Renal cortical epithelial cell (primary cell): ENCODE measurements around the gene BOK. TPM values are rescaled to one million over a fixed set of nuclear protein-coding genes. Genes with fewer than 3 reads are reported as not detected.
"Not testable (repeated sequence)": the region's sequence is repeated elsewhere in the genome, so short reads cannot be mapped to it uniquely, and the experiment has no call there.

Experiments
- DNase-seq: peaks from one replicate; pipeline ENCODE4 v3.0.0-alpha.2; 2011; ENCODE audit warnings: low read depth
- total RNA-seq: library from RNA; depleted of rRNA; stranded (reverse); fragments of >200 nt; gene quantifications from 2 replicates; pipeline ENCODE4 v1.2.3, GENCODE V29; 2014

The BOK gene
- 57.0 and 61.0 TPM in 2 replicates for total RNA-seq

- peak; percentile 56 for DNase-seq
Measured at GRCh38 chr2:241558532-241559322, at the start of gene BOK. BOK (plus strand) TSS chr2:241558745; CDS start chr2:241559484, 739 bp downstream.

- DNase-seq: no peak
Measured at GRCh38 chr2:241509155-241509784, 49.3 kb upstream of the BOK start.

DNA sequence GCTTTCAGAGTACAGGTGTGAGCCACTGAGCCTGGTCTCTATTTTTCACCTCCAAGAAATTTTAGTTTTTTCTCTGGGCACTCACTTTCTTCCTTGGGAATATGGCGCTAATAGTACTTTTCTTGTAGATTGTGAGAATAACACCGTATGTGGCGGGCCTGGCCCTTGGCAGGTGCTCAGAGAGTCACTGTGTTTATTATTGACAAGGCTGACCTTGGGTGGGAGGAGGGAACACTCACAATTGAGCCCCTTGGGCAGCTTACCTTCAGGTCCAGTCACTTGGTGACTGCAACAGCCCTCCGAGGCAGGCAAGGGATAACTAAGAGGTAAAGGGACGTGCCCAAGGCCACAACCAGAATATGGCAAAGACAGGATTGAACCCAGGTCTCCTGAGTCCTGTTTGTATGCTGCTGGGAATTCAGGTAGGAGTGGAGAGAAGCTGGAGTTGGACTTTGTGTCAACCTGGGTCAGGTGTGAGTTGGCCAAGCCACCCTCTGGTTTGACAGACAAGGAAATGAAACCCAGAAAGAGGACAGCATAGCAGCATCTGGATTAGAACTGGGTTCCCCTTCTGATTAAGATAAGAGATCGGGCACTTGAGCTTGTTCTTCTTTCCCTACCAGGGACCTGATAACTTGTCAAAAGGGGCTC, 47.3 kb upstream of the BOK start:
- no peak for DNase-seq

DNA sequence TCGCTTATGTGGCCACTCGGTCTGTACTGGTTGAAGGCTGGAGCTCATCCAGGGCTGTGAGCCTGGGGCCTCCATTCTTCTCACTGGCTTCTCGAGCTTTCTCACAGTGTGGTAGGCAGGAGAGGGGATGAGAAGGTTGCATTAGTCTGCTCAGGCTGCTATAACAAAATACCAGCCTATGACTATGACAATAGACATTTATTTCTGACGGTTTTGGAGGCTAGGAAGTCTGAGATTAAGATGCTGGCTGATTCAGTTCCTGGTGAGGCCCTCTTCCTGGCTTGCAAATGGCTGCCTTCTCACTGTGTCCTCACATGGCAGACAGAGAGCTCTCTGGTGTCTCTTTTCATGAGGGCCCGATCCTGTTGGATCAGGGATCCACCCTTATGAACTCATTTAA, 44.0 kb upstream of the BOK start:
- DNase-seq: no peak

- no peak for DNase-seq
Measured at GRCh38 chr2:241514986-241515737, 43.4 kb upstream of the BOK start.

GRCh38 chr2:241516520-241516965, 42.0 kb upstream of the BOK start:
- no peak for DNase-seq

GRCh38 chr2:241517297-241517696, 41.2 kb upstream of the BOK start:
- DNase-seq: no peak

DNA sequence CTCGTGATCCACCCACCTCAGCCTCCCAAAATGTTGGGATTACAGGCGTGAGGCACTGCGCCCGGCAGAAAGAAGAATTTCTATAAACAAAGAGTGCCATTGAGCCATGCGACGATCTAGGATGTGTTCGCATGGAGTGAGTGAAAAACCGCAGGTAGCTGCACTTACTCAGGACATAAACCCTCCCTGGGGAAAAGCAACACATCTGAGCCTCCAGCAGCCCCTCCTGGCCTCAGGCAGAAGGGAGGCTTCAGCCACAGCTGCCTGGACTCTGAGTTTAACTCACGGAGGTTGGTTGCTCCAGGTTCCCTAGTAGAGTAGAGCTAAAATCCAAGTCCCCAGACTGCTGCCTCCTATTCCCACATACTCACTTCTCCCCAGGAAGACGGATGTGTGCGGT, 38.9 kb upstream of the BOK start:
- no peak for DNase-seq

DNA sequence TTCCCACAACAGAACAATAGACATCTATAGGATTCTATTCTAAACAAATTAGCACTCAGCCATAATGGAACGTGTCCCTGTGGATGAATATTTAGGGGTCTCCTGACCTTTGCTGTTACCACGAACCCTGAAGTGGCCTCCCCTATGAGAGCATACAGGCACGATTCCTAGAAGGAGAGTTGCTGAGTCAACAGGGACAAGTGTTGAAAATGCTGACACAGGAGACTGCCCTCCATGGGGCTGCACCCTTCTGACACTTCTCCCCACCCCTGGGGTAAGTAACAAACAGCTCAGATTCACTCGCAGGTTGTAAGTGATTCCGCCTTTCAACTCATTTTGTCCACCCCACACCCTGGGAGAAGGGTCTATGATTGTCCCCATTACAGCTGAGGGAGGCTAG, 36.1 kb upstream of the BOK start:
- no peak for DNase-seq

GRCh38 chr2:241525818-241526780, 32.4 kb upstream of the BOK start:
- not testable (repeated sequence) for DNase-seq

DNA sequence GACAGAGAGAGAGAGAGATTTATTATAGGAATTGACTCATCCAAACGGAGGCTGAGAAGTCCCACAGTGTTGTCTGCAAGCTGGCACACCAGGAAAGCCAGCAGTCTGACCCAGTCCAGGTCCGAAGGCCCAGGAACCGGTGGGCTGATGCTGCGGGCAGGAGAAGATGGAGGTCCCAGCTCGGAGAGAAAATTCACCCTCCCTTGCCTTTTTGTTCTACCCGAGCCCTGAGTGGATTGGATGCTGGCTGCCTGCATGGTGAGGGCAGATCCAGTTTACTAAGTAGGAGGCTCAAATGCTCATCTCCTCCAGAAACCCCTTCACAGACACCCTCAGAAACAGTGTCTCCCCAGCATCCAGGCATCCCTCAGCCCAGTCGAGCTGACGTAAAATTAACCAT, 28.0 kb upstream of the BOK start:
- no peak for DNase-seq

- DNase-seq: no peak
Measured at GRCh38 chr2:241531161-241531722, 27.3 kb upstream of the BOK start.

DNA sequence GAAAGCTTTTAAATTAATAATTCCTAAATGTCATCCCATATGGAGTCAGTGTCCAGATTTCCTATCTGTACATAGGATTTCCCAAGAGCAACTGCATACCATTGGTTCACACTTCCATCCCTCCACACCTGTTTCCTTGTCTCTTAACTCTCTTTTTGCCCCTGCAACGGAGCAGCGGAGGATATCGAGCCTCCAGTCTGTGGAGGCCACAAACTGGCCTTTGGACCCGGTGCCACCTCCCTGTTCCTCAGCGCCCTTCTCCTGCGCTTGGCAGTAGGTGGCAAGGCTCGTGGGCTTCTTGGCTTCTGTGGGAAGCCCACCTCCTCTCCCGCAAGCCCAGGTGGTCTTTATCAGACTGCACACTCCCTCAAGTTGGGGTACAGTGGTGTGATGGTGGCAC, 26.4 kb upstream of the BOK start:
- no peak for DNase-seq

DNA sequence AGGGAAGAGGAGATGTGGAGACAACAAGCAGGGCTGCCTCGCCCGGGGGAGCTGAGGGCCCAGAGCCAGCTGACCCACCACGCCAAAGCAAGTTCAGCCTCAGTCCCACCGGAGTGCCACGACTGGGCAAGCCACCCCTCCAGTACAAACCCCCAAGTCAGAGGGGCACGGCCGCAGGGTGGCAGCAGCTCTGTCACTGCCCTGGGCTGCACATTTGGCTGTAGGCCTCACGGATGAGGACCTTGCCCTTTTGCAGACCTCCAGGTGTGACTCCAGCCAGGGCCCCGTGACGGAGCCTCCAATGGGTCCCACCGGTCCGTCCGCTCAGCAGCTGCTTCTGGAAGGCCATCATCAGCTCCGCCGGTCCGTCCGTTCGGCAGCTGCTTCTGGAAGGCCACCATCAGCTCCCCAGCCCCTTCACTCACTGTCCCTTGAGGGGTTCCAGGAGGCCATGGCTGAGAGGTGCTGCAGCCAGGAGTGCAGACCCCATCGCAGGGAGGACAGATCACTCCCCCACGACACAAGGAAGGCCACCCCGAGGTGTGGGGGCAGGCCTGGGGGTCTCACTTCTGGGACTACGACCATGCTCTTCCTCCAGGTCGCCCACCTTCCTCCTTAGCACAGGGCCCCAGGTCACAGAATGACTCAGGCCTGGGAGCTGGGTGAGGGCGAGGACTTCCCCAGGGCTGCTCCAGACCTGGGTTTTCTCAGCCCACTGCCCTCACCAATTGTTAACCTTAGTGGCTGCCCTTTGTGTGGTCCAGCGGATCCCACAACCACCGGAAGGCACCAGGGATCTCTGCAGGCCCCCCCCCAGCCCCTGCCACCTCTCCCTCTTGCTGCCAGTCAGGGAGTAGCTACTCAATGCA, 25.6 kb upstream of the BOK start:
- DNase-seq: no peak

GRCh38 chr2:241534293-241534692, 24.3 kb upstream of the BOK start:
- DNase-seq: no peak

- no peak for DNase-seq
Measured at GRCh38 chr2:241534701-241535375, 23.7 kb upstream of the BOK start.

DNA sequence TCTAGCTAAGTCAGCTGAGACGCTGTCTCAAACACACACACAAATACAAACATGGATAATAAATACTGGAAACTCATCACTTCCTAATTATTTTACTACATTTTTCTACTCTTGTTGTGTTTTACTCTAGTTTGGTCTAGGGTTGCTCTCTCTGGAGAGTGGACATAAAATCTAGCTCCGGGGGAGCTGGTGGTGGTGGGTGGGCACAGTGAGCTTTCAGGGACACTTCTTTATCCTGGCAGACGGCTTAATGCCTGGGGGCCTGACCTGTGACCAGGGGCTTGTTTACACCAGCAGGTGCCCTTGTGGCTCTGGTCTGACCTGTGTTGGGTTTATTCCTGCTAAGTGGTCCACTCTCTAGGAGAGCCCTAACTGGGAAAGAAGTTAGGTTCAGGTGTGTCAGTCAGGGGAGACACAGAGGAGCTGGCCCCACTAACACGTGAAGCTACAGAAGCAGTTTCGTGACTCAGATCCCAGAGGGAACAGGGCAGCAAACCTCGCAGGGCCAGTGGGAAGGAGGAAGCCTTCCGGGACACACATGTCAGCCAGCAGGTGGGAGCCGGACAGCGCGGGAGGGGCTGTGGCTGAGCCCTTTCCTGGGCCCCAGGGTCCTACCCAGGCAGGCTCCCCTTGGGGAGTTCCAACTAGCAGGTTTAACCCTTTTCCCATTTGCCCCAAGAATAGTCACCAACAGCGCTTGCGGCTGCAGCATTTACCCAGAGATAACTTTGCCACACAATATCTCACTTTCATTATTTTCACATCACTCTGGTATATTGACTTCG, 22.5 kb upstream of the BOK start:
- DNase-seq: no peak
